ENCODE measurements around the gene PLPP7.

GRCh38 chr9:131279863-131280570 lies 9.5 kb upstream of the PLPP7 start:
- TF ChIP-seq POLR2A (IDR thresholded peaks at IDR 0.05) (no peak), POLR2AphosphoS5 (IDR thresholded peaks at IDR 0.05; ENCODE audit: insufficient read depth in 1 of 2, low read depth in 1 of 2) (no peak)
- TF ChIP-seq, protein P1, sequence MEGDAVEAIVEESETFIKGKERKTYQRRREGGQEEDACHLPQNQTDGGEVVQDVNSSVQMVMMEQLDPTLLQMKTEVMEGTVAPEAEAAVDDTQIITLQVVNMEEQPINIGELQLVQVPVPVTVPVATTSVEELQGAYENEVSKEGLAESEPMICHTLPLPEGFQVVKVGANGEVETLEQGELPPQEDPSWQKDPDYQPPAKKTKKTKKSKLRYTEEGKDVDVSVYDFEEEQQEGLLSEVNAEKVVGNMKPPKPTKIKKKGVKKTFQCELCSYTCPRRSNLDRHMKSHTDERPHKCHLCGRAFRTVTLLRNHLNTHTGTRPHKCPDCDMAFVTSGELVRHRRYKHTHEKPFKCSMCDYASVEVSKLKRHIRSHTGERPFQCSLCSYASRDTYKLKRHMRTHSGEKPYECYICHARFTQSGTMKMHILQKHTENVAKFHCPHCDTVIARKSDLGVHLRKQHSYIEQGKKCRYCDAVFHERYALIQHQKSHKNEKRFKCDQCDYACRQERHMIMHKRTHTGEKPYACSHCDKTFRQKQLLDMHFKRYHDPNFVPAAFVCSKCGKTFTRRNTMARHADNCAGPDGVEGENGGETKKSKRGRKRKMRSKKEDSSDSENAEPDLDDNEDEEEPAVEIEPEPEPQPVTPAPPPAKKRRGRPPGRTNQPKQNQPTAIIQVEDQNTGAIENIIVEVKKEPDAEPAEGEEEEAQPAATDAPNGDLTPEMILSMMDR (IDR thresholded peaks at IDR 0.05): no peak
